GM12873 (cell line): Measurements from ENCODE around the gene DAAM1.

ENCODE experiments used
- CTCF ChIP-seq: IDR thresholded peaks from 2 replicates; pipeline ENCODE4 v1.5.1; 2012; ENCODE audit warnings: low read depth, mild to moderate bottlenecking, moderate library complexity, low read length, control low read depth; ENCODE audit not compliant: insufficient read depth; ENCODE audit errors: missing control alignments

Gene DAAM1

GRCh38 chr14:59354666-59355065 lies 166.2 kb downstream of the DAAM1 start:
- no peak for TF ChIP-seq CTCF

GRCh38 chr14:59355091-59355490 lies 166.6 kb downstream of the DAAM1 start:
- TF ChIP-seq CTCF = no peak

GRCh38 chr14:59356312-59356711 lies 167.8 kb downstream of the DAAM1 start:
- TF ChIP-seq CTCF = no peak

- TF ChIP-seq CTCF = no peak
Measured at GRCh38 chr14:59356767-59357166, 168.3 kb downstream of the DAAM1 start.

- no peak for TF ChIP-seq CTCF
Measured at GRCh38 chr14:59358102-59358501, 169.6 kb downstream of the DAAM1 start.

GRCh38 chr14:59358784-59359183 lies 170.3 kb downstream of the DAAM1 start:
- TF ChIP-seq CTCF = no peak

GRCh38 chr14:59359431-59360124 lies 171.1 kb downstream of the DAAM1 start:
- TF ChIP-seq CTCF = no peak

- no peak for TF ChIP-seq CTCF
Measured at GRCh38 chr14:59360233-59360632, 171.8 kb downstream of the DAAM1 start.
